Omental fat pad (tissue), 4 donors: ENCODE data around the gene UBE2F. TPM values are rescaled to one million over a fixed set of nuclear protein-coding genes. Genes with fewer than 3 reads are reported as not detected.

Experiments
- ATAC-seq: fragments of 150-250 bp; one replicate; pipeline ENCODE4 v1.9.1; 2016; ENCODE audit warnings: mild to moderate bottlenecking, moderate library complexity; ENCODE audit not compliant: low FRiP score
- DNase-seq: peaks from one replicate; pipeline ENCODE4 v3.0.0-alpha.2; 2019; ENCODE audit warnings: low spot score
- CTCF ChIP-seq, 3 donors: fragments of 450-650 bp; IDR thresholded peaks; one replicate each; pipeline ENCODE4 v1.5.1; 2016 to 2017; ENCODE audit warnings: antibody characterized with exemption in 3 of 3, mild to moderate bottlenecking in 3 of 3, moderate library complexity in 2 of 3
- total RNA-seq, 4 donors: library from RNA; depleted of rRNA; stranded (reverse); fragments of >200 nt; gene quantifications; one replicate each; pipeline ENCODE4 v1.1.0, GENCODE V29; 2016

Gene UBE2F
- total RNA-seq, 4 donors from 2014 or later: 36.3 to 59.9 (median 51.3) TPM

DNA sequence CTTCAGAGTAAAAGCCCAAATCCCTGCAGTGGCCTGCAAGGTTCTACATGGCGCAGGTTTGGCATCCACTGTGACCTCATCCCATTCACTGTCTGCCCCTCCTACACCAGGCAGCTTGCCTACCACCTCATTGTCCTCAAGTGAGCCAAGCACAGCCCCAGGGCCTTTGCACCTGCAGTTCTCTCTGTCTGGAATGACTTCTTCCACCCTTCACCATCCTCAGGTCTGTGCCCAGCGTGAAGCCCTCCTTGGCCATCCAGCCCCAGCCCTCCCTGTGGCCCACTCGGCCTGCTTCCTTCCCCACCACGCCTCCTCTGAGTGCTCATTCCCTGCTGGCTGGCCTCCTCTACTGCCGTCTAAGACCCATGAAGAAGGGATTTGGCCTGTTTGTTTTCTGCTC, 32.6 kb upstream of the UBE2F start:
- DNase-seq (no peak), ATAC-seq (no peak)
- no peak for TF ChIP-seq CTCF (IDR thresholded peaks at IDR 0.05)

GRCh38 chr2:237935740-237936452, 30.9 kb upstream of the UBE2F start:
- DNase-seq (no peak), ATAC-seq (no peak)
- no peak for TF ChIP-seq CTCF (IDR thresholded peaks at IDR 0.05)

GRCh38 chr2:237939251-237939650, 27.6 kb upstream of the UBE2F start:
- no peak for TF ChIP-seq CTCF (IDR thresholded peaks at IDR 0.05)

DNA sequence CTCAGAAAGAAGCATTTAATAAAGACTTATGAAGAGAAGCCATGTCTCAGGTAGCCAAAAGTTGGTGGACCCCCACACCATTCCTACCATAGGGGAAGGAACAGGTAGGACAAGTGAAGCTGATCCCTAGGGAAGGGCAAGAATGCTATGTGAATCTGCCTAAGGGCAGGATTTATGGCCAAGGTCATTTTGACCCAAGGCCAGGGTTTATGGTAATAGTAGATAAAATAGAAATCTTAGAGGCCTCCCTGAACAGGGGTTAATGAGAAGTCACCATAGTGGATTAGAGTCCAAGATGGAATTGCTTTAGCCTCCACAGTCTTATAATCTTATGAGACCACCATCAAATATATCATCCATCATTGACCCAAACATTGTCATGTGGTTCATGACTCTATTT, 26.0 kb upstream of the UBE2F start:
- TF ChIP-seq CTCF (IDR thresholded peaks at IDR 0.05): no peak
- DNase-seq: no peak
- ATAC-seq: no peak

More at GRCh38 chr2:237939251-237939650, 27.6 kb upstream of the UBE2F start:
- no peak for DNase-seq
- no peak for ATAC-seq

- no peak for ATAC-seq
- TF ChIP-seq CTCF (IDR thresholded peaks at IDR 0.05): no peak
- DNase-seq: no peak
Measured at GRCh38 chr2:237941239-237941638, 25.6 kb upstream of the UBE2F start.

- TF ChIP-seq CTCF (IDR thresholded peaks at IDR 0.05): no peak
- no peak for ATAC-seq
- no peak for DNase-seq
Measured at GRCh38 chr2:237942513-237942899, 24.3 kb upstream of the UBE2F start.

DNA sequence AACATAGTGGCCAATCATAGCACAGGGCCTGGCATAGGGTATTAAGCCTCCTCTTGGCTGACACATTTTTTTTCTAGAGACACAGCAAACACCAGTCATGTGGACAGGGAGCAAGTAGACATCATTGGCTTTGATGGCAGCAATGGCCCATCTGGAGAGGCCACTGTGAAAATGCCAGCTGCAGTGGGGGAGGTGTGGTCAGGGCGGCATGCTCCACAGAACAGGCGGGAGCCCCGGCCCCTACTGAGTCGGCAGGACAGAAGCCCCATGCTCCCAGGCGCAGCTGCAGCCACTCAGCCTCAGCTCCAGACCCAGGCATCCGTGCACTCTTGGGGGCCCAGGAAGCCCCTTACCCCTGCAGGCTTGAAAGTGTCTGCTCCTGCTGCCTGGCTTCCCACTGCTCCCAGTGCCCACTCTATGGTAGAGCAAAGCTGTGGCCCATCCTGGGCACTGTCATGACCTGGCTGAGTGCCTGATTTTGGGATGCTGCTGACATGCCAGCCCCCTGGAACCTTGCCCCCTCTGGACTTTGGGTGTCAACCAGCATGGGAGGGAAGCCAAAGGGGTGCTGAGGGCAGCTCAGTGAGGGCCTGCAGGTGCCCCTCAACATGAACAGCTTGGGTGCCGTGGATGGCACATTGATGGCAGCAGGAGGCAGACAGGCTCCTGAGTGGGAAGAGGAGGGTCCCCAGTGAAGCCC, 23.3 kb upstream of the UBE2F start:
- DNase-seq (no peak), ATAC-seq (no peak)
- no peak for TF ChIP-seq CTCF (IDR thresholded peaks at IDR 0.05)
